Body of pancreas (tissue), 4 donors: Measurements from ENCODE around the gene BMPR2. TPM values are rescaled to one million over a fixed set of nuclear protein-coding genes. Genes with fewer than 3 reads are reported as not detected.
A peak's percentile ranks its signal among the peaks of the same experiment; 100 is the strongest.
"Not testable (repeated sequence)": the region's sequence is repeated elsewhere in the genome, so short reads cannot be mapped to it uniquely, and the experiment has no call there.

Source experiments
- ATAC-seq: fragments of 150-250 bp; one replicate; pipeline ENCODE4 v1.9.1; 2016
- DNase-seq, 4 donors: peaks; one replicate each; pipeline ENCODE4 v3.0.0-alpha.2; 2019
- H3K27ac ChIP-seq, 4 donors: fragments of 200-600 bp; sonication (generic); 1 replicate in 3 of 4; 2 replicates in 1 of 4; pipeline versions ENCODE4 v1.5.1 to v1.6.1; 2016 to 2019; ENCODE audit warnings: mild to moderate bottlenecking in 1 of 4, mixed read lengths in 1 of 4, moderate library complexity in 1 of 4
- H3K27me3 ChIP-seq, 2 donors: fragments of 200-600 bp; sonication (generic); one replicate each; pipeline ENCODE4 v1.6.0; 2016; ENCODE audit warnings: mild to moderate bottlenecking in 1 of 2
- H3K36me3 ChIP-seq, 2 donors: fragments of 200-600 bp; sonication (generic); replicated peaks in 1 of 2; 2 replicates each; pipeline ENCODE4 v1.5.1; 2016; ENCODE audit warnings: low read depth in 2 of 2; ENCODE audit not compliant: insufficient read depth in 1 of 2
- H3K4me1 ChIP-seq: fragments of 200-600 bp; sonication (generic); one replicate; pipeline ENCODE4 v1.6.0; 2016
- H3K4me3 ChIP-seq, 2 donors: fragments of 200-600 bp; sonication (generic); 1 replicate in 1 of 2; 2 replicates in 1 of 2; pipeline ENCODE4 v1.5.1; 2016 to 2019
- H3K9me3 ChIP-seq, 3 donors: fragments of 200-600 bp; sonication (generic); 1 replicate in 2 of 3; 2 replicates in 1 of 3; pipeline ENCODE4 v1.5.1; 2016
- POLR2A ChIP-seq, 3 donors: fragments of 450-650 bp; IDR thresholded peaks; one replicate each; pipeline ENCODE4 v1.6.1; 2016; ENCODE audit warnings: antibody characterized with exemption in 3 of 3, mild to moderate bottlenecking in 2 of 3
- WGBS, 2 donors: methylation state at CpG; one replicate each; pipeline ENCODE4 v1.1.5; 2017; 5-methylcytosine and 5-hydroxymethylcytosine counted together
- intact Hi-C: fragments of 100-400 bp; cut with DNase I; formaldehyde crosslinking; loops from one replicate; pipeline ENCODE4 v1.15.1; 2023
- total RNA-seq, 2 donors: library from RNA; depleted of rRNA; stranded (reverse); fragments of >200 nt; gene quantifications; one replicate each; pipeline ENCODE4 v1.1.0, GENCODE V29; 2016
- TF ChIP-seq, protein P1 (sequence below), 7 experiments: fragments of 450-650 bp in 4 of 7; fragments of 200-600 bp in 3 of 7; sonication (generic) in 3 of 7; IDR thresholded peaks; one replicate each; pipeline ENCODE4 v1.5.1; 2016 to 2019; ENCODE audit warnings: antibody characterized with exemption in 7 of 7

The BMPR2 gene
- total RNA-seq, 2 donors from 2014 or later, result 13.7 to 26.7 TPM

DNA sequence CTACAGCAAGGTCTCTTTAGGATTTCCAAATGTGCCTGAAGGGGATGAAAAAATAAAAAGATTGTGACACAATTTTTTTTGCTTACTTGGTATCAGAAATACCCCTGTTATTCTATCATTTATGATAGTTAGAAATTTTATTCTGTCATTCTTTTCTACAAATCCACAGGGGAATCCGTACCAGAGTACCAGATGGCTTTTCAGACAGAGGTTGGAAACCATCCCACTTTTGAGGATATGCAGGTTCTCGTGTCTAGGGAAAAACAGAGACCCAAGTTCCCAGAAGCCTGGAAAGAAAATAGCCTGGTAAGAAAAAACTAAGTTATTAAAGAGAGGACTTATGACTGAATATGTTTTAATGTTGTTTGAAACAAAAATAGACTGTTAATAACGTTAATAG, 166.0 kb downstream of the BMPR2 start:
- H3K4me3 ChIP-seq, result no peak overlapping the region
- no peaks in the 10 kb centered on the region for H3K36me3 ChIP-seq
- no peak overlapping the region for H3K27ac ChIP-seq
- H3K4me1 ChIP-seq, result peaks cover 6% of the 10 kb centered on the region
- H3K9me3 ChIP-seq, result no peaks in the 10 kb centered on the region
- ATAC-seq (no peak), DNase-seq (peak in 1 of 4 donors; percentile 5)
- H3K27me3 ChIP-seq, result no peaks in the 10 kb centered on the region
- intact Hi-C loops, result no loop called here
- TF ChIP-seq POLR2A (IDR thresholded peaks at IDR 0.05), result no peak
- TF ChIP-seq, protein P1, sequence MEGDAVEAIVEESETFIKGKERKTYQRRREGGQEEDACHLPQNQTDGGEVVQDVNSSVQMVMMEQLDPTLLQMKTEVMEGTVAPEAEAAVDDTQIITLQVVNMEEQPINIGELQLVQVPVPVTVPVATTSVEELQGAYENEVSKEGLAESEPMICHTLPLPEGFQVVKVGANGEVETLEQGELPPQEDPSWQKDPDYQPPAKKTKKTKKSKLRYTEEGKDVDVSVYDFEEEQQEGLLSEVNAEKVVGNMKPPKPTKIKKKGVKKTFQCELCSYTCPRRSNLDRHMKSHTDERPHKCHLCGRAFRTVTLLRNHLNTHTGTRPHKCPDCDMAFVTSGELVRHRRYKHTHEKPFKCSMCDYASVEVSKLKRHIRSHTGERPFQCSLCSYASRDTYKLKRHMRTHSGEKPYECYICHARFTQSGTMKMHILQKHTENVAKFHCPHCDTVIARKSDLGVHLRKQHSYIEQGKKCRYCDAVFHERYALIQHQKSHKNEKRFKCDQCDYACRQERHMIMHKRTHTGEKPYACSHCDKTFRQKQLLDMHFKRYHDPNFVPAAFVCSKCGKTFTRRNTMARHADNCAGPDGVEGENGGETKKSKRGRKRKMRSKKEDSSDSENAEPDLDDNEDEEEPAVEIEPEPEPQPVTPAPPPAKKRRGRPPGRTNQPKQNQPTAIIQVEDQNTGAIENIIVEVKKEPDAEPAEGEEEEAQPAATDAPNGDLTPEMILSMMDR (IDR thresholded peaks at IDR 0.05), result no peak
- WGBS, 2 donors, result 69 to 83% methylated on average over 3 of the region's 3 CpGs

DNA sequence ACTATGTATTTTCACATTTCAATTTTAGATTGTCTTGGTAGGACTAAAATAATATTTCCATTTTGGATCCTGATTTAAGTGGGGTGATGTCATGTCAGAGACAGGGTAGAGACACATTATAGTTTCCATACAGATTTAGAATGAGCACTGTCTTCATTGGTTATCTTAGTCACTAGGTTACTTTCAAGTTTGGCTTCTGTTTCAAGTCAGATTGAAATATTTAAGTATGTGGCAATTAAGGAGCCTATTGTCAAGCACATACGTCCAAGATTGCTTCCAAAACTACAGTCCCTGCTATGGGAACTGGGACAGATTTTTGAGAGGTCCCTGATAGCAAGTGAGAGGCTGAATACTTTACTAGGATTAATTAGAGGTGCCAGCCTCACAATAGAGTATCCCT, 169.4 kb downstream of the BMPR2 start:
- intact Hi-C loops, result no loop called here
- no peak for TF ChIP-seq POLR2A (IDR thresholded peaks at IDR 0.05)
- TF ChIP-seq, protein P1 (IDR thresholded peaks at IDR 0.05), result no peak
- WGBS, 2 donors, result 35 to 38% methylated on average over 1 of the region's 1 CpG
- ATAC-seq (no peak), DNase-seq (no peak)
- Histone ChIP-seq H3K27me3 (no peaks in the 10 kb centered on the region), H3K4me3 (no peak overlapping the region), H3K9me3 (no peaks in the 10 kb centered on the region), H3K36me3 (no peaks in the 10 kb centered on the region), H3K4me1 (peaks cover 6% of the 10 kb centered on the region), H3K27ac (no peak overlapping the region)

DNA sequence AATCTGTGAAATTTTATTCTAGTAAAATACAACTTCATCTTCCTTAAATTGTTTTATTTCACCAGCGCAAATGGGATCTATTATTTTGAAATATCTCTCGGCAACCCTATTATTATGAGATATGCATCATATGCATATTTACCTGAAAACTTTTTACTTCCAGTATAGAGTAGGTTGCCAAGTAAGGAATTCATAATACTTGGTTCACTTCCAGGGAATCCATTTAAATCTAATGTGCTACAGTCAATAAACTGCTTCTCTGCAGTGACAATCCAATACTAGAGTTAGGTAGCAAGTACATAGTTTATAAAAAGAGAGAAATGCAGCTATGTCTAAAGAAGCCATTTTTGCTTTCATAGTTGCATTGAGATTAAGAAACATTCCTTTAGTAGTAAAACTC, 169.8 kb downstream of the BMPR2 start:
- H3K36me3 ChIP-seq, result no peaks in the 10 kb centered on the region

DNA sequence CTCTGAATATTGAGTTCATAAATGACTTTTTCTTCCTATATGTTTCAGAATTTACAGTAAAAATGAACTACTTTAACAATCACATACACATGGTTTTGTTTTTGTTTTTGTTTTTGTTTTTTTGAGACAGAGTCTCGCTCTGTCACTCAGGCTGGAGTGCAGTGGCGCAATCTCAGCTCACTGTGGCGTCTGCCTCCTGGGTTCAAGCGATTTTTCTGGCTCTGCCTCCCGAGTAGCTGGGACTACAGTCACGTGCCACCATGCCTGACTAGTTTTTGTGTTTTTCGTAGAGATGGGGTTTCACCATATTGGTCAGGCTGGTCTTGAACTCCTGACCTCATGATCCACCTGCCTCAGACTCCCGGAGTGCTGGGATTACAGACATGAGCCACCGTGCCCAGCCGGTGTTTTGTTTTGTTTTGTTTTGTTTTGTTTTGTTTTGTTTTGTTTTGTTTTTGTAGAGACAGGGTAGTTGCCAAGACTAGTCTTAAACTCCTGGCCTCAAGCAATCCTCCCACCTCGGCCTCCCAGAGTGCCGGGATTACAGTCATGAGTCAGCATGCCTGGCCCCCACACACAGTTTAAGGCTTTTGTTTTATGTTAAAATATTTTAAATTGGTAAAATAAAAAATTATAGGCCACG, 170.5 kb downstream of the BMPR2 start:
- WGBS, 2 donors, result 90 to 92% methylated on average over 13 of the region's 13 CpGs
- H3K27me3 ChIP-seq, H3K9me3 ChIP-seq, DNase-seq, H3K36me3 ChIP-seq, H3K27ac ChIP-seq, H3K4me3 ChIP-seq, ATAC-seq, intact Hi-C loops, H3K4me1 ChIP-seq: not testable (repeated sequence)

More for the DNA sequence above, 169.8 kb downstream of the BMPR2 start:
- Histone ChIP-seq H3K27ac (no peak overlapping the region), H3K4me1 (peaks cover 6% of the 10 kb centered on the region), H3K4me3 (no peak overlapping the region), H3K27me3 (no peaks in the 10 kb centered on the region), H3K9me3 (no peaks in the 10 kb centered on the region)
- intact Hi-C loops, result no loop called here
- WGBS, 2 donors, result 37 to 46% methylated on average over 2 of the region's 2 CpGs
- DNase-seq (no peak), ATAC-seq (no peak)
- TF ChIP-seq POLR2A (IDR thresholded peaks at IDR 0.05), result no peak
- TF ChIP-seq, protein P1 (IDR thresholded peaks at IDR 0.05), result no peak

DNA sequence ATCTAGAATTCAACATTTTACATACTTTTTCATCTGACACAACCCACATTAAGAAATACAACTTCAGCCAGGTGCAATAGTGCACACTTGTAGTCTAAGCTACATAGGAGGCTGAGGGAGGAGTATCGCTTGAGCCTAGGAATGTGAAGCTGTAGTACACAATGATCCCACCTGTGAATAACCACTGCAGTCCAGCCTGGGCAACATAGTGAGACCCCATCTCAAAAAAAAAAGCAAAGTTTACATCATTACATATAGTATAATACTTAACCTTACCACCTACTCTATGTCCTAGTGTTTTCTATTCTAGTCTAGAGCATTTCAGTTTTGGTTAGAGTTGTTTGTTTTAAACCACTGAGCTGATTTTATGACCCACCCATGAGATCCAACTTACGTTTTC, 172.1 kb downstream of the BMPR2 start:
- WGBS, 2 donors, result 89 to 91% methylated on average over 2 of the region's 2 CpGs
- TF ChIP-seq, protein P1 (IDR thresholded peaks at IDR 0.05), result no peak
- no peak for TF ChIP-seq POLR2A (IDR thresholded peaks at IDR 0.05)
- Histone ChIP-seq H3K36me3 (no peaks in the 10 kb centered on the region), H3K9me3 (no peaks in the 10 kb centered on the region), H3K27me3 (no peaks in the 10 kb centered on the region), H3K4me1 (peaks cover 3% of the 10 kb centered on the region), H3K4me3 (no peak overlapping the region), H3K27ac (no peak overlapping the region)
- intact Hi-C loops, result no loop called here
- DNase-seq (no peak), ATAC-seq (no peak)

DNA sequence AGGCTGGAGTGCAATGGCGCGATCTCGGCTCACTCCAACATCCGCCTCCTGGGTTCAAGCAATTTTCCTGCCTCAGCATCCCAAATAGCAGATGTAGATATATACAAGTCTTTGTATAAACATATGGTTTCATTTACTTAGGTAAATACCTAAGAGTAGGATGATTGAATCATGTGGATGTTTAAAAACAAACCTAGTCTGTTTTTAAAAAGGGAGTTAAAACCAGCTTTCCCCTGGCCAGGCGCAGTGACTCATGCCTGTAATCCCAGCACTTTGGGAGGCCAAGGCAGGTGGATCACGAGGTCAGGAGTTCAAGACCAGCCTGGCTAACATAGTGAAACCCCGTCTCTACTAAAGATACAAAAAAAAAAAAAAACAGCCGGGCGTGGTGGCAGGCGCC, 174.9 kb downstream of the BMPR2 start:
- ATAC-seq, result not testable (repeated sequence)
- peaks cover 0 to 16% of the 10 kb centered on the region in 2 donors for H3K36me3 ChIP-seq

More for the DNA sequence above, 174.9 kb downstream of the BMPR2 start:
- H3K27ac ChIP-seq, H3K4me1 ChIP-seq, H3K4me3 ChIP-seq, H3K27me3 ChIP-seq, H3K9me3 ChIP-seq, intact Hi-C loops, DNase-seq: not testable (repeated sequence)
- 94 to 98% methylated on average over 9 to 10 of the region's 10 CpGs for WGBS, 2 donors
